H9 (cell line): ENCODE measurements around the gene TAF1A. TPM values are rescaled to one million over a fixed set of nuclear protein-coding genes. Genes with fewer than 3 reads are reported as not detected.

Source experiments
- DNase-seq: peaks from one replicate; pipeline ENCODE4 v3.0.0-alpha.2; 2017
- H2AFZ ChIP-seq: one replicate; pipeline ENCODE4 v1.6.1; 2013; ENCODE audit warnings: mild to moderate bottlenecking, low read length, control low read depth, moderate library complexity
- H2AK5ac ChIP-seq: 2 replicates; pipeline ENCODE4 v1.6.1; 2013; ENCODE audit warnings: low read length, control low read depth, mixed read lengths; ENCODE audit not compliant: insufficient read length
- H2BK120ac ChIP-seq: one replicate; pipeline ENCODE4 v1.6.1; 2013; ENCODE audit warnings: low read depth, mild to moderate bottlenecking, low read length, control low read depth, inconsistent platforms; ENCODE audit not compliant: poor library complexity, severe bottlenecking
- H2BK12ac ChIP-seq: 2 replicates; pipeline ENCODE4 v1.6.1; 2013; ENCODE audit warnings: low read length, control low read depth, mixed read lengths, low read depth; ENCODE audit not compliant: insufficient read length
- H2BK15ac ChIP-seq: 2 replicates; pipeline ENCODE4 v1.6.1; 2013; ENCODE audit warnings: low read depth, low read length, control low read depth
- H2BK20ac ChIP-seq: one replicate; pipeline ENCODE4 v1.6.1; 2013; ENCODE audit warnings: low read depth, mild to moderate bottlenecking, low read length, control low read depth, inconsistent platforms; ENCODE audit not compliant: poor library complexity, severe bottlenecking
- H2BK5ac ChIP-seq: 2 replicates; pipeline ENCODE4 v1.6.1; 2013; ENCODE audit warnings: low read length, control low read depth, mixed read lengths; ENCODE audit not compliant: insufficient read length
- H3K14ac ChIP-seq: 2 replicates; pipeline ENCODE4 v1.6.1; 2013; ENCODE audit warnings: low read length, control low read depth; ENCODE audit not compliant: insufficient read depth
- H3K18ac ChIP-seq: 2 replicates; pipeline ENCODE4 v1.6.1; 2013; ENCODE audit warnings: low read depth, mild to moderate bottlenecking, mixed read lengths, low read length, control low read depth; ENCODE audit not compliant: insufficient read length
- H3K23ac ChIP-seq: 2 replicates; pipeline ENCODE4 v1.6.1; 2013; ENCODE audit warnings: low read length, control low read depth, mixed read lengths, low read depth; ENCODE audit not compliant: insufficient read length
- H3K23me2 ChIP-seq: 2 replicates; pipeline ENCODE4 v1.6.1; 2013; ENCODE audit warnings: low read depth, mild to moderate bottlenecking, mixed read lengths, low read length, control low read depth; ENCODE audit not compliant: insufficient read length, poor library complexity, severe bottlenecking
- H3K27ac ChIP-seq: 2 replicates; pipeline ENCODE4 v1.5.1; 2013; ENCODE audit warnings: low read length, control low read depth, mixed read lengths, low read depth; ENCODE audit not compliant: insufficient read length
- H3K27me3 ChIP-seq: 2 replicates; pipeline ENCODE4 v1.6.1; 2013; ENCODE audit warnings: low read length, control low read depth, inconsistent platforms; ENCODE audit not compliant: insufficient read depth
- H3K4ac ChIP-seq: 2 replicates; pipeline ENCODE4 v1.6.1; 2013; ENCODE audit warnings: low read depth, mild to moderate bottlenecking, control low read depth, inconsistent platforms, low read length, moderate library complexity
- H3K4me1 ChIP-seq: 2 replicates; pipeline ENCODE4 v1.6.1; 2013; ENCODE audit warnings: low read length, control low read depth, inconsistent platforms; ENCODE audit not compliant: insufficient read depth
- H3K4me2 ChIP-seq: 2 replicates; pipeline ENCODE4 v1.6.1; 2013; ENCODE audit warnings: low read length, control low read depth, mixed read lengths; ENCODE audit not compliant: insufficient read length, insufficient read depth
- H3K56ac ChIP-seq: 2 replicates; pipeline ENCODE4 v1.6.1; 2013; ENCODE audit warnings: low read depth, mild to moderate bottlenecking, mixed read lengths, low read length, control low read depth; ENCODE audit not compliant: insufficient read length
- H3K79me1 ChIP-seq: 2 replicates; pipeline ENCODE4 v1.6.1; 2013; ENCODE audit warnings: low read depth, mild to moderate bottlenecking, moderate library complexity, low read length, control low read depth, inconsistent platforms; ENCODE audit not compliant: insufficient read depth, poor library complexity, severe bottlenecking
- H3K79me2 ChIP-seq: 2 replicates; pipeline ENCODE4 v1.6.1; 2013; ENCODE audit warnings: low read length, control low read depth, inconsistent platforms; ENCODE audit not compliant: insufficient read depth
- H3K9ac ChIP-seq: 2 replicates; pipeline ENCODE4 v1.6.1; 2013; ENCODE audit warnings: low read length, control low read depth, mixed read lengths; ENCODE audit not compliant: insufficient read length; ENCODE audit errors: extremely low read depth
- H3K9me3 ChIP-seq: one replicate; pipeline ENCODE4 v1.6.1; 2013; ENCODE audit warnings: low read depth, low read length, inconsistent platforms; ENCODE audit not compliant: control insufficient read depth
- H3T11ph ChIP-seq: one replicate; pipeline ENCODE4 v1.6.1; 2013; ENCODE audit warnings: mild to moderate bottlenecking, low read length, control low read depth, inconsistent platforms
- H4K20me1 ChIP-seq: one replicate; pipeline ENCODE4 v1.6.1; 2013; ENCODE audit not compliant: control insufficient read depth, insufficient read length, insufficient read depth
- H4K5ac ChIP-seq: 2 replicates; pipeline ENCODE4 v1.6.1; 2013; ENCODE audit warnings: low read depth, mild to moderate bottlenecking, mixed read lengths, low read length, control low read depth; ENCODE audit not compliant: insufficient read length
- H4K8ac ChIP-seq: replicated peaks from 2 replicates; pipeline ENCODE4 v1.6.1; 2013; ENCODE audit warnings: low read length, control low read depth, mixed read lengths, low read depth; ENCODE audit not compliant: insufficient read length
- H4K91ac ChIP-seq: 2 replicates; pipeline ENCODE4 v1.6.1; 2013; ENCODE audit warnings: low read depth, mild to moderate bottlenecking, moderate library complexity, mixed read lengths, low read length, control low read depth; ENCODE audit not compliant: insufficient read length
- H3K27ac Mint-ChIP-seq, 3 experiments: 2 replicates in 2 of 3; 3 replicates in 1 of 3; pipeline ENCODE4 v1.8.0; 2020 to 2021; ENCODE audit warnings: mixed read lengths in 3 of 3, mild to moderate bottlenecking in 1 of 3, moderate library complexity in 1 of 3
- H3K27me3 Mint-ChIP-seq: 2 replicates; pipeline ENCODE4 v1.8.0; 2021; ENCODE audit warnings: low read depth, mild to moderate bottlenecking, moderate library complexity, mixed read lengths
- H3K36me3 Mint-ChIP-seq, 3 experiments: 2 replicates in 2 of 3; 3 replicates in 1 of 3; pipeline ENCODE4 v1.8.0; 2020 to 2021; ENCODE audit warnings: low read depth in 3 of 3, mixed read lengths in 3 of 3; ENCODE audit not compliant: insufficient read depth in 1 of 3
- H3K4me1 Mint-ChIP-seq, 2 experiments: 2 replicates each; pipeline ENCODE4 v1.8.0; 2020; ENCODE audit warnings: mixed read lengths in 2 of 2
- H3K4me3 Mint-ChIP-seq, 2 experiments: 2 replicates in 1 of 2; 3 replicates in 1 of 2; pipeline ENCODE4 v1.8.0; 2020 to 2021; ENCODE audit warnings: mild to moderate bottlenecking in 2 of 2, mixed read lengths in 2 of 2, moderate library complexity in 1 of 2
- H3K9me3 Mint-ChIP-seq, 2 experiments: 2 replicates in 1 of 2; 3 replicates in 1 of 2; pipeline ENCODE4 v1.8.0; 2020; ENCODE audit warnings: mild to moderate bottlenecking in 2 of 2, mixed read lengths in 2 of 2, moderate library complexity in 1 of 2
- WGBS: extraction: QIAGEN DNeasy Blood & Tissue Kit; methylation state at CpG from one replicate; pipeline ENCODE4 v1.1.7; 2013; ENCODE audit warnings: missing lambda C conversion rate, low lambda C conversion rate, mixed read lengths; ENCODE audit not compliant: insufficient read length; ENCODE audit errors: extremely low coverage; 5-methylcytosine and 5-hydroxymethylcytosine counted together
- total RNA-seq: library from RNA; stranded (reverse); gene quantifications from 2 replicates; pipeline ENCODE4 v1.2.1, GENCODE V29; 2021
- TF ChIP-seq, protein P1 (sequence below): fragments of 200-600 bp; sonication (generic); conservative IDR thresholded peaks from 3 replicates; pipeline ENCODE4 v1.8.0; 2021; ENCODE audit warnings: antibody characterized with exemption, mild to moderate bottlenecking

TAF1A gene
- total RNA-seq, 1 experiment from 2014 or later: 14.8 TPM

DNA sequence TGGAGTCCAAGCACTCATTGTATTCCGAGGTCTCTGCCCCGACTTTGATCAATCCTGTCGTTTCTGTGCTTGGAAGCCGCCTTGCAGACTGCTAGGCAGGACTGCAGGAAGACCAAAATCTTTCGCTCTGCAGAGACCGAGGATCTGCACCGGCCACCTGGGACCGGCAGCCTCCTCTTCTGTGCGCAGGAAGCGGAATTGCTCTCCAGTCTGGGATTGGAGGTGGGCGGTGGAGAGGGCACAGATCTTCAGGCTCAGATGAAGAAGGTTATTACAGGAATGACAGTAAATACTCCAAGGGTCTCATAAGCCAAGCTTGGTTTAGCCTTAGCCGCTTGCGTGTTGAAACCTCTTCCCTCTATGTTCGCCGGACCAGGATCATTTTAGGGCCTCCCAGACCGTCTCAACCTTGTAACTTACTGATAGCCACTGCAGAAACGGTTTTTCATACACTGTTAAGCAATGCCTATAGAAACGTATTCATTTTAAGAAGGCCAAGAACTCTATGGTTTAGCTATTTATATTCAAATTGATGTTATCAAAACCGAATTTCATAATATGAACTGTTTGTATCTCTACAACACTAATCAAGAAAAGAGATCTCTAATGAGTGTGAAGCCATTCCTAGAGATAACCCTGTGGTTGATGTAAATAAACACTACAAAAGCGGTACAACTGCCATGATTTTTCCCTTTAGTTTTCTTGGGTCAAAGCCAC is 29.3 kb upstream of the TAF1A start:
- Histone ChIP-seq H3K4me1 (no peaks in the 10 kb centered on the region), H3K23me2 (peaks cover 10% of the 10 kb centered on the region), H4K8ac (no peak overlapping the region), H3K23ac (no peak overlapping the region), H3K9me3 (no peaks in the 10 kb centered on the region), H2AFZ (no peak overlapping the region), H2BK15ac (no peak overlapping the region), H4K20me1 (no peaks in the 10 kb centered on the region), H3K27me3 (no peaks in the 10 kb centered on the region), H3K4me2 (peak overlapping the region; percentile 95), H3K79me2 (peaks cover 3% of the 10 kb centered on the region; the same call in 1 of the 2 replicates), H3K27ac (no peak overlapping the region), H2BK120ac (no peak overlapping the region), H3K79me1 (no peaks in the 10 kb centered on the region), H4K5ac (no peak overlapping the region), H3K9ac (peak overlapping the region; percentile 66), H3K56ac (no peak overlapping the region), H3K4ac (no peak overlapping the region), H3K14ac (0 out of 2 replicates have a peak overlapping the region, but pooled peaks have one; percentile 92), H2AK5ac (no peak overlapping the region), H2BK12ac (no peak overlapping the region), H2BK20ac (no peak overlapping the region), H2BK5ac (no peak overlapping the region), H4K91ac (no peak overlapping the region), H3T11ph (no peak overlapping the region), H3K18ac (no peak overlapping the region)
- no peaks in the 10 kb centered on the region for H3K9me3 Mint-ChIP-seq
- DNase-seq: peak; percentile 55
- H3K27me3 Mint-ChIP-seq: peaks cover 19% of the 10 kb centered on the region
- peak overlapping the region in 2 of 3 experiments; percentile 66 to 84; a peak in 4 of 7 replicates for H3K27ac Mint-ChIP-seq
- peak overlapping the region; percentile 88 to 93 for H3K4me3 Mint-ChIP-seq
- TF ChIP-seq, protein P1, sequence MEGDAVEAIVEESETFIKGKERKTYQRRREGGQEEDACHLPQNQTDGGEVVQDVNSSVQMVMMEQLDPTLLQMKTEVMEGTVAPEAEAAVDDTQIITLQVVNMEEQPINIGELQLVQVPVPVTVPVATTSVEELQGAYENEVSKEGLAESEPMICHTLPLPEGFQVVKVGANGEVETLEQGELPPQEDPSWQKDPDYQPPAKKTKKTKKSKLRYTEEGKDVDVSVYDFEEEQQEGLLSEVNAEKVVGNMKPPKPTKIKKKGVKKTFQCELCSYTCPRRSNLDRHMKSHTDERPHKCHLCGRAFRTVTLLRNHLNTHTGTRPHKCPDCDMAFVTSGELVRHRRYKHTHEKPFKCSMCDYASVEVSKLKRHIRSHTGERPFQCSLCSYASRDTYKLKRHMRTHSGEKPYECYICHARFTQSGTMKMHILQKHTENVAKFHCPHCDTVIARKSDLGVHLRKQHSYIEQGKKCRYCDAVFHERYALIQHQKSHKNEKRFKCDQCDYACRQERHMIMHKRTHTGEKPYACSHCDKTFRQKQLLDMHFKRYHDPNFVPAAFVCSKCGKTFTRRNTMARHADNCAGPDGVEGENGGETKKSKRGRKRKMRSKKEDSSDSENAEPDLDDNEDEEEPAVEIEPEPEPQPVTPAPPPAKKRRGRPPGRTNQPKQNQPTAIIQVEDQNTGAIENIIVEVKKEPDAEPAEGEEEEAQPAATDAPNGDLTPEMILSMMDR: no peak
- peaks cover 15 to 31% (median 30%) of the 10 kb centered on the region in 3 experiments; a peak in 6 of 7 replicates for H3K36me3 Mint-ChIP-seq
- peaks cover 13 to 14% of the 10 kb centered on the region in 2 experiments; a peak in 3 of 4 replicates for H3K4me1 Mint-ChIP-seq
- no CpG with 5 or more reads among the region's 20 CpGs for WGBS
